Astrocyte (in vitro differentiated cells and primary cell): Measurements from ENCODE around the gene FAM53A. TPM values are rescaled to one million over a fixed set of nuclear protein-coding genes. Genes with fewer than 3 reads are reported as not detected.

Experiments
- DNase-seq: peaks from one replicate; pipeline ENCODE4 v3.0.0-alpha.2; 2010; ENCODE audit warnings: low read depth
- FAIRE-seq: peaks from 2 replicates; lab custom pipeline; 2011; peaks lifted over from hg19 to GRCh38; lab: Jason Lieb, UNC
- H2AFZ ChIP-seq: 2 replicates; pipeline ENCODE4 v1.6.0; 2012; ENCODE audit warnings: low read depth, low read length, inconsistent platforms
- H3K27ac ChIP-seq: 2 replicates; pipeline ENCODE4 v1.5.1; 2011; ENCODE audit warnings: low read depth, low read length, inconsistent platforms
- H3K27me3 ChIP-seq: 2 replicates; pipeline ENCODE4 v1.6.0; 2011; ENCODE audit warnings: low read length, inconsistent platforms; ENCODE audit not compliant: insufficient read depth
- H3K36me3 ChIP-seq: 2 replicates; pipeline ENCODE4 v1.5.1; 2011; ENCODE audit warnings: low read length, inconsistent platforms; ENCODE audit not compliant: insufficient read depth
- H3K4me1 ChIP-seq: 2 replicates; pipeline ENCODE4 v1.5.1; 2011; ENCODE audit warnings: low read length, inconsistent platforms; ENCODE audit not compliant: insufficient read depth
- H3K4me2 ChIP-seq: 2 replicates; pipeline ENCODE4 v1.6.0; 2012; ENCODE audit warnings: low read length, inconsistent platforms
- H3K4me3 ChIP-seq: 2 replicates; pipeline ENCODE4 v1.5.1; 2011; ENCODE audit warnings: low read depth, mild to moderate bottlenecking, low read length, inconsistent platforms; ENCODE audit not compliant: insufficient read depth
- H3K79me2 ChIP-seq: 2 replicates; pipeline ENCODE4 v1.6.0; 2012; ENCODE audit warnings: mild to moderate bottlenecking, low read length, inconsistent platforms; ENCODE audit not compliant: insufficient read depth
- H3K9ac ChIP-seq: 2 replicates; pipeline ENCODE4 v1.6.0; 2012; ENCODE audit warnings: mild to moderate bottlenecking, low read length, inconsistent platforms
- H3K9me3 ChIP-seq: 2 replicates; pipeline ENCODE4 v1.5.1; 2012; ENCODE audit warnings: low read depth, mild to moderate bottlenecking, low read length, inconsistent platforms; ENCODE audit not compliant: insufficient read depth
- H4K20me1 ChIP-seq: 2 replicates; pipeline ENCODE4 v1.6.0; 2012; ENCODE audit warnings: low read length, inconsistent platforms; ENCODE audit not compliant: insufficient read depth
- H3K27ac Mint-ChIP-seq: one replicate; pipeline ENCODE4 v1.8.0; 2021; ENCODE audit warnings: mild to moderate bottlenecking, mixed read lengths; ENCODE audit not compliant: unreplicated experiment
- H3K27me3 Mint-ChIP-seq: one replicate; pipeline ENCODE4 v1.8.0; 2021; ENCODE audit warnings: low read depth, mixed read lengths; ENCODE audit not compliant: unreplicated experiment
- H3K36me3 Mint-ChIP-seq: one replicate; pipeline ENCODE4 v1.8.0; 2021; ENCODE audit warnings: low read depth, mixed read lengths; ENCODE audit not compliant: unreplicated experiment
- H3K4me1 Mint-ChIP-seq: one replicate; pipeline ENCODE4 v1.8.0; 2021; ENCODE audit warnings: low read depth, mixed read lengths; ENCODE audit not compliant: unreplicated experiment
- H3K4me3 Mint-ChIP-seq: one replicate; pipeline ENCODE4 v1.8.0; 2021; ENCODE audit warnings: mild to moderate bottlenecking, moderate library complexity, mixed read lengths; ENCODE audit not compliant: unreplicated experiment
- H3K9me3 Mint-ChIP-seq: one replicate; pipeline ENCODE4 v1.8.0; 2021; ENCODE audit warnings: mild to moderate bottlenecking, mixed read lengths; ENCODE audit not compliant: unreplicated experiment
- EZH2 ChIP-seq: IDR thresholded peaks from 2 replicates; pipeline ENCODE4 v1.6.1; 2012; ENCODE audit warnings: mild to moderate bottlenecking, low read length, inconsistent platforms; ENCODE audit not compliant: insufficient read depth
- total RNA-seq: library from RNA; stranded (reverse); gene quantifications from 2 replicates; pipeline ENCODE4 v1.2.1, GENCODE V29; 2021
- TF ChIP-seq, protein P1 (sequence below): IDR thresholded peaks from 2 replicates; pipeline ENCODE4 v1.5.1; 2011; ENCODE audit warnings: low read depth, mild to moderate bottlenecking, inconsistent platforms, low read length, moderate library complexity; ENCODE audit not compliant: insufficient read depth

Gene FAM53A
- total RNA-seq, 1 donor from 2014 or later: 2.1 TPM

- H3K4me3 Mint-ChIP-seq: no peak overlapping the region
- peaks cover 34% of the 10 kb centered on the region for H4K20me1 ChIP-seq
- H3K36me3 ChIP-seq: no peaks in the 10 kb centered on the region
- DNase-seq: no peak
- peaks cover 8% of the 10 kb centered on the region for H3K4me1 Mint-ChIP-seq
- H3K27ac Mint-ChIP-seq: no peak overlapping the region
- TF ChIP-seq EZH2: no peak
- TF ChIP-seq, protein P1, sequence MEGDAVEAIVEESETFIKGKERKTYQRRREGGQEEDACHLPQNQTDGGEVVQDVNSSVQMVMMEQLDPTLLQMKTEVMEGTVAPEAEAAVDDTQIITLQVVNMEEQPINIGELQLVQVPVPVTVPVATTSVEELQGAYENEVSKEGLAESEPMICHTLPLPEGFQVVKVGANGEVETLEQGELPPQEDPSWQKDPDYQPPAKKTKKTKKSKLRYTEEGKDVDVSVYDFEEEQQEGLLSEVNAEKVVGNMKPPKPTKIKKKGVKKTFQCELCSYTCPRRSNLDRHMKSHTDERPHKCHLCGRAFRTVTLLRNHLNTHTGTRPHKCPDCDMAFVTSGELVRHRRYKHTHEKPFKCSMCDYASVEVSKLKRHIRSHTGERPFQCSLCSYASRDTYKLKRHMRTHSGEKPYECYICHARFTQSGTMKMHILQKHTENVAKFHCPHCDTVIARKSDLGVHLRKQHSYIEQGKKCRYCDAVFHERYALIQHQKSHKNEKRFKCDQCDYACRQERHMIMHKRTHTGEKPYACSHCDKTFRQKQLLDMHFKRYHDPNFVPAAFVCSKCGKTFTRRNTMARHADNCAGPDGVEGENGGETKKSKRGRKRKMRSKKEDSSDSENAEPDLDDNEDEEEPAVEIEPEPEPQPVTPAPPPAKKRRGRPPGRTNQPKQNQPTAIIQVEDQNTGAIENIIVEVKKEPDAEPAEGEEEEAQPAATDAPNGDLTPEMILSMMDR: no peak
- no peak for FAIRE-seq
- H3K9me3 Mint-ChIP-seq: no peaks in the 10 kb centered on the region
- no peak overlapping the region for H3K4me3 ChIP-seq
- peaks cover 59% of the 10 kb centered on the region for H3K79me2 ChIP-seq
- H2AFZ ChIP-seq: no peak overlapping the region
- no peak overlapping the region for H3K4me2 ChIP-seq
- no peaks in the 10 kb centered on the region for H3K27me3 ChIP-seq
- no peaks in the 10 kb centered on the region for H3K27me3 Mint-ChIP-seq
- no peaks in the 10 kb centered on the region for H3K9me3 ChIP-seq
- no peak overlapping the region for H3K9ac ChIP-seq
- H3K36me3 Mint-ChIP-seq: no peaks in the 10 kb centered on the region
- H3K4me1 ChIP-seq: peaks cover 20% of the 10 kb centered on the region
- H3K27ac ChIP-seq: no peak overlapping the region
Observed at GRCh38 chr4:1717129-1718094, 33.3 kb upstream of the FAM53A start.

GRCh38 chr4:1716065-1716945, 32.2 kb upstream of the FAM53A start:
- Histone ChIP-seq H3K4me3 (no peak overlapping the region), H3K4me1 (peaks cover 13% of the 10 kb centered on the region), H4K20me1 (peaks cover 34% of the 10 kb centered on the region), H3K36me3 (no peaks in the 10 kb centered on the region), H3K9ac (no peak overlapping the region), H3K79me2 (peaks cover 56% of the 10 kb centered on the region), H3K9me3 (no peaks in the 10 kb centered on the region), H3K27me3 (no peaks in the 10 kb centered on the region), H2AFZ (no peak overlapping the region), H3K4me2 (no peak overlapping the region), H3K27ac (no peak overlapping the region)
- Mint-ChIP-seq H3K9me3 (no peaks in the 10 kb centered on the region), H3K4me1 (peaks cover 4% of the 10 kb centered on the region), H3K4me3 (no peak overlapping the region), H3K27ac (peak overlapping the region; percentile 34), H3K27me3 (no peaks in the 10 kb centered on the region), H3K36me3 (no peaks in the 10 kb centered on the region)
- no peak for TF ChIP-seq EZH2
- TF ChIP-seq, protein P1: no peak
- DNase-seq: no peak
- no peak for FAIRE-seq
